HG03196 (cell line): ENCODE data around the gene ALS2.
"Not testable (repeated sequence)": the region's sequence is repeated elsewhere in the genome, so short reads cannot be mapped to it uniquely, and the experiment has no call there.

Experiments
- ATAC-seq: cut with Tn5 transposase; IDR thresholded peaks from one replicate; pipeline ENCODE4 v1.9.1; 2021; ENCODE audit not compliant: unreplicated experiment

ALS2 gene

DNA sequence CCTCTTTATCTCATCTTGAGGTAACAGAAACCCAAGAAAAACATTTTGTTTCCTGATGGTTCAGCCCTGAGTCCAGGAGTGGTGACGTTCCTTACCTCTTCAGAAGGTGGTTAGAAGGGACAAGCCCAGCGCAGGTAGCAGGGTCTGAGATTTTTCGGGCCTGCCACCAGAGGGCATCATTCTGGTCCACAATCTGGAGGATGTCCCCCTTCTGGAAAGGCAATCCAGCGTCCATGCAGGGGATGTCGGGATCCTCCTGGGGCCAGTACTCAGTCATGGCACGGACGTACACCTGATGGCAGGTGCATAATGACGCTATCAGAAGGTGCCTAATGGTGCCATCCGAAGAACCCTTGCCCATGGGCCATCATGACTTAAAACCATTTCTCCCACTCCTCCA lies 100.0 kb downstream of the ALS2 start:
- ATAC-seq = no peak

DNA sequence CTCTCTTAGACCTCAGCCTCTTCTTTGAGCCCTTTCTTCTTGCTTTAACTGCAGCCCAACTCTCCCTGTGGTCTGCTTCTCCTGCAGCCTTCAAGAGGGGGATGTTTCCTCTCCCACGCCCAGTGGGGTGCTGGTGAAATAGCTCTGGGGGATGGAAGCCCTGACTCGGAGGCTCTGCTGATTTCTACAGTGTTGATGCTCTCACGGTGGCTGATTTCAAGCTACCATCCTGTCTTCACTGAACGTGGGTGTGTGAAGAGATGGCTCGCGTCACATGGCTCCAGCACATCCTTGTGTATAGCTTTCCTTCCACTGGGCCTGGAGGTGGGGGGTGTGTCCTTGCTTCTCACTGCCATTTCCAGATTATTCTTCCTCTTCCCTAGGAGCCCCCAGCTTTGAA lies 102.3 kb downstream of the ALS2 start:
- no peak for ATAC-seq

GRCh38 chr2:201675454-201675853 lies 105.3 kb downstream of the ALS2 start:
- no peak for ATAC-seq

DNA sequence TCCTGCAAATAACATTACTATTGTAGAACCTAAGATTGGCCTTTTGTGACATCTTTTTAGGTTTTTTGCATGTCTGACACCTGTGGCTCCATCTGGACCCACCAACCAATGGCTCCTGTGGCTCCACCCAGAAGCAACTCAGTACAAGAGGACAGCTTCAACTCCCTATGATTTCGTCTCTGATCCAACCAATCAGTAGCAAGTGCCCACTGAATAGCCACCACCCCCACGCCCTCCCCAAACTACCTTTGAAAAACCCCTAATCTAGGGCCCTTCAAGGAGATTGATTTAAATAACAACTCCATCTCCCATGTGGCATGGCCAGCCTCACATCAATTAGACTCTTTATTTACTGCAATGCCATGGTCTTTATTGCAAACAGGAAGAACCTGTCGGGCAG lies 105.9 kb downstream of the ALS2 start:
- ATAC-seq = no peak

GRCh38 chr2:201674298-201674697 lies 106.4 kb downstream of the ALS2 start:
- no peak for ATAC-seq

GRCh38 chr2:201673546-201673945 lies 107.2 kb downstream of the ALS2 start:
- no peak for ATAC-seq

DNA sequence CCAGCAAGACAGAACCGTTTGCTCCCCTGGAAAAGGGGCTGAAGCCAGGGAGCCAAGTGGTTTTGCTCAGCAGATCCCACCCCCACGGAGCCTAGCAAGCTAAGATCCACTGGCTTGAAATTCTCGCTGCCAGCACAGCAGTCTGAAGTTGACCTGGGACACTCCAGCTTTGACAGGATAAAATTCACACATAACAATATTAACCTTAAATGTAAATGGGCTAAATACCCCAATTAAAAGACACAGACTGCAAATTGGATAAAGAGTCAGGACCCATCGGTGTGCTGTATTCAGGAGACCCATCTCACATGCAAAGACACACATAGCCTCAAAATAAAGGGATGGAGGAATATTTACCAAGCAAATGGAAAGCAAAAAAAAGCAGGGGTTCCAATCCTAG lies 109.5 kb downstream of the ALS2 start:
- not testable (repeated sequence) for ATAC-seq

DNA sequence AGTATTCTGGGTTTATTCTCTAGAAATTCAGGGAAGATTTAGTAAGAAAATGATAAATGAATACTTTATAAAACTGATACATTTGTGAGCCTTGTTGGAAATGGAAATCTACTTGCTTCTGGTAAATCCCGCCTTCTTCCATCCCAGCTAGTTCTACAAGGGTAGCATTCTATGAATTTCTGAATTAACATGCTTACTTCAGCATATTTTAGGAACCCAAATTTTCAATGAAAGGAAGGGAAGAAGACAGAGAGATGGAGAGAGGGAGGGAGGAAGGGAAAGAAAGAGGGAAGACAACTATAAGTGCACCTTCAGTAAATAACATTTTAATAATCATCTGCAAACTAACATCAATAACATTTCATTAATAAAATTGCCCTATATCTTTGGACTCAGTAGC lies 110.9 kb downstream of the ALS2 start:
- no peak for ATAC-seq

GRCh38 chr2:201668402-201668910 lies 112.3 kb downstream of the ALS2 start:
- ATAC-seq = no peak

DNA sequence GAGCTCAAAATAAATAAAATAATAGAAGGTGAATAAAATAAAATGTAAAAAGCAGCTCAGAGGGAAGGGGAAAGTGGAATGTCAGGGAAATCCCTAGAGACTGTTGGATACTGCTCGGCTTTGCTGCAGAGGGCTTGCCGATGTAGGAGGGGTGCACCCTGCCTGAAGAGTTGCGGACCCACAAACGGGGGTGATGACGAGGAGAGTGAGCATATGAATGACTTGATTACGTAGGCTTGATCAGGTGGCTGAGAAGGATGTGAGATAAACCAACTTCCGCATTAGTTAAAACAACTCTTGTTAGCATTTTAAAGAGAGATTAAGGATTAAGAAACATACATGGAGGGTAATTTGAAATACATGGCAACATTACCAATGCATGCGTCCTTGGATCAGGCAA lies 116.4 kb downstream of the ALS2 start:
- no peak for ATAC-seq

DNA sequence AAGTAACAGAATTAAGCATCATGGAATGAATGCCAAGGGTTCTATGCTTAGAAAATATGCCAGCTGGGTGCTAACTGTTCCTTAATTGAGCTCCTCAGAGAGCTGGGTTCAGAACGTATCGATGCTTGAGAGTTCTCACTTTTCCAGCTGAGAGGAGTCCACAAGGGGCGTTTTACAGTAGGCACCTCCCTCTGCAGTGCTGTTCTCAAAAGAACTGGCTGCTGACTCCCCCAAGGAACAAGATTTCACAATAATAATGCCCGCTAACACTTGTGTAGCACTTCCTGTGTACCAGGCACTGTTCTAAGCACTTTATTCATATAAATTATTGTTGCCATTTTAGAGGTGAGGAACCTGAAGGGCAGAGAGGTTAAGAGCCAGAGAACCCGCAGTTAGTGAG lies 119.4 kb downstream of the ALS2 start:
- no peak for ATAC-seq

DNA sequence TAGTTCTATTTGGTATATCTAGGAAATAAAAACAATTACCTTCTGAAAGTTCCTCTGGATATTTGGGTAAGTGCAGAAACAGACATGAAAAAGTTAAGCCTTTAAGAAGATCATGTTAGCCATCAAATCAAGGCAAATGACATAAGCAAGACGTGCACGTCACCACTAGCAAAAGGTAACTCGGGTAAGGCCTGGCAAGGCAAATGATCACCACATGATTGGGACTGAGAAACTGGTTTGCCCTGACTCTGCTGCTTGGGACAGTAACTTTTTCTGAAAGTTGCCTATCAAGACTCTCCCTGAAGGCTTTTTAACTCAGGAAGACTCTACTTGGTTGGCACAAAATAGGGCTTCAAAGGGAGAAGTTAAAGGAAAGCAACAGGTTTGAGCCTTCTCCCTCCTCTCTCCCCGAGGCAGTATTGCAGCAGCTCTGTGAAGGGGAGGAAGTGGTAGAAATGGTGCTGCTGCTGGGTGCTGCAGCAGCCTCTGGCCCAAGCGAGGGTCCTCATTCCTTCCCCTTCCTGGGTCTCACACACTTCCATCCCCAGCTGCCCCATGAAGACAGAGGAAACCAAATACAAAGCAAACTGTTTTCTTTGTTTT lies 120.3 kb downstream of the ALS2 start:
- ATAC-seq = no peak

DNA sequence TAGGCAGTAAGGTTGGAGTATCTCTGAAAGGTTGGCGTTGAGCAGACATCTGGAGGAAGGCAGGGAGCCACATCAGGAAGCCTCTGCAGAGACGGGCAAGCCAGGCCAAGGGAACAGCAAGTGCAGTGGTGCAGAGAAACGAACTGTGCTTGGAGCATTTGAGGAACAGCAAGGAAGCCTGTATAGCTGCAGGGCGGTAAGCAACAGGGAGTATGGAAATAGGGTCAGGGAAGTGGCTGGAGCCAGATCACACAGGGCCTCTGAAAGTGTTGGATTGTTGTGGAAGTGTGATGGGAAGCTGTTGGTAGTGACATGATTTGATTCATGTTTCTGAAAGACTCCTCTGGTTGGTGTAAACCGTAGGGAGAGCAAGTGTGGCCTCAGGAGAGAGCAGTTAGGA lies 124.0 kb downstream of the ALS2 start:
- no peak for ATAC-seq

DNA sequence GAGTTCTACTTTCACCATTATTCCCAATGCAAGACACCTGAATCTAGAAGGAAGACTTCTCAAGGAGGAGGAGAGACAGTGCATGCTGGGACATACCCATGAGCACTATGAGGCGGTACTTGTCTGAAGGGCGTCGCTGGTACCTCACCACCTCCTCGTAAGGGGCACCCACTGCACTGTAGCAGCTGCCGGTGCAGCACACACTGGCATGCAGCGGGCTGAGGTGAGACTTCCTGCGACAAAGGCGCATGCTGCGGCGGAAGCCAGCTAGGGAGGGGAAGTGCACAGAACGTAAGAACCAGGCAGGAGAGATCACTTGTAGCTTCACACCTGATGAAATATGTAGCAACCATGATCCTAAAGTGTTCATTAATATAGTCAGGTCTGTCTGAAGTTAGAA lies 124.6 kb downstream of the ALS2 start:
- no peak for ATAC-seq

GRCh38 chr2:201654616-201655384 lies 125.9 kb downstream of the ALS2 start:
- ATAC-seq = no peak

DNA sequence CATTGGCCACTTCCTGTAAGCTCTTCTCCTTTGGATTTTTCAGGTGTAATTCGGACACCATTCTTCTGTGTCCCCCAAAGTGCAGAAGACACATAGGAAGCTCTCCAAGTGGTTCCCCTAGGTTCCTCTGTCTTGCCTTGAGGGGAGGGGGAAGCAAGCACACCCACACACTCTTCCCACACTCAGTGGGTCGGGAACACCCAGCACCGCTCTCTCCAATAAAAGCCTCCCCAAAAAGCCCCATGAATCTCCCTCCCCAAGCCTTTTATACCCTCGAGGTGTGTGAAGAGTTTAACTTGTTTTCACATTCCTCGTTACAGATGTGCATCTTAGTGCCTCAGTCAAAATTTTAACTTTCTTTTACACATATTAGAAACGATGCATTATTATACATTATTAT lies 127.5 kb downstream of the ALS2 start:
- no peak for ATAC-seq
